HG03095 (cell line): ENCODE measurements around the gene RBAK.
"Not testable (repeated sequence)": the region's sequence is repeated elsewhere in the genome, so short reads cannot be mapped to it uniquely, and the experiment has no call there.

Source experiments
- ATAC-seq: cut with Tn5 transposase; IDR thresholded peaks from one replicate; pipeline ENCODE4 v1.9.1; 2021; ENCODE audit warnings: moderate library complexity; ENCODE audit not compliant: unreplicated experiment

RBAK gene

GRCh38 chr7:5050676-5051075 is 5.0 kb downstream of the RBAK start:
- no peak for ATAC-seq

- ATAC-seq: not testable (repeated sequence)
These were observed 6.1 kb downstream of the RBAK start for GRCh38 chr7:5051731-5052130.

- ATAC-seq: no peak
These were observed 7.5 kb downstream of the RBAK start for GRCh38 chr7:5053175-5053574.

- ATAC-seq: no peak
These were observed 18.0 kb downstream of the RBAK start for GRCh38 chr7:5063698-5064097.

- ATAC-seq: no peak
These were observed 18.9 kb downstream of the RBAK start for GRCh38 chr7:5064391-5065106.

- no peak for ATAC-seq
These were observed 19.4 kb downstream of the RBAK start for GRCh38 chr7:5065107-5065407.

GRCh38 chr7:5068521-5068920 is 22.9 kb downstream of the RBAK start:
- no peak for ATAC-seq

GRCh38 chr7:5070206-5070605 is 24.5 kb downstream of the RBAK start:
- ATAC-seq: no peak

GRCh38 chr7:5075187-5075586 is 29.5 kb downstream of the RBAK start:
- not testable (repeated sequence) for ATAC-seq

- no peak for ATAC-seq
These were observed 32.1 kb downstream of the RBAK start for GRCh38 chr7:5077740-5078139.

GRCh38 chr7:5082806-5083205 is 37.1 kb downstream of the RBAK start:
- ATAC-seq: no peak

GRCh38 chr7:5083311-5083711 is 37.7 kb downstream of the RBAK start:
- no peak for ATAC-seq

- no peak for ATAC-seq
These were observed 40.6 kb downstream of the RBAK start for GRCh38 chr7:5086256-5086655.

GRCh38 chr7:5088228-5088833 is 42.7 kb downstream of the RBAK start:
- ATAC-seq: not testable (repeated sequence)

- ATAC-seq: no peak
These were observed 43.2 kb downstream of the RBAK start for GRCh38 chr7:5088906-5089305.

- ATAC-seq: no peak
These were observed 48.3 kb downstream of the RBAK start for GRCh38 chr7:5093948-5094347.

- no peak for ATAC-seq
These were observed 49.0 kb downstream of the RBAK start for GRCh38 chr7:5094641-5095040.

GRCh38 chr7:5116359-5116758 is 70.7 kb downstream of the RBAK start:
- no peak for ATAC-seq

- ATAC-seq: no peak
These were observed 71.7 kb downstream of the RBAK start for GRCh38 chr7:5117095-5117970.
